Tongue (tissue), 2 donors: ENCODE data around the gene DDX39A. TPM values are rescaled to one million over a fixed set of nuclear protein-coding genes. Genes with fewer than 3 reads are reported as not detected.
A peak's percentile ranks its signal among the peaks of the same experiment; 100 is the strongest.
"Not testable (repeated sequence)": the region's sequence is repeated elsewhere in the genome, so short reads cannot be mapped to it uniquely, and the experiment has no call there.

Source experiments
- DNase-seq: peaks from one replicate; pipeline ENCODE4 v3.0.0-alpha.2; 2015
- total RNA-seq: library from RNA; depleted of rRNA; stranded (reverse); fragments of >200 nt; gene quantifications from one replicate; pipeline ENCODE4 v1.2.3, GENCODE V29; 2014

DDX39A gene
- total RNA-seq = 48.2 TPM

GRCh38 chr19:14419106-14419813 lies at the start of gene DDX39A:
Gene DDX39A (minus strand): TSS chr19:14419341. CDS start chr19:14413220, 6,121 bp downstream.
- peak; percentile 100 for DNase-seq

DNA sequence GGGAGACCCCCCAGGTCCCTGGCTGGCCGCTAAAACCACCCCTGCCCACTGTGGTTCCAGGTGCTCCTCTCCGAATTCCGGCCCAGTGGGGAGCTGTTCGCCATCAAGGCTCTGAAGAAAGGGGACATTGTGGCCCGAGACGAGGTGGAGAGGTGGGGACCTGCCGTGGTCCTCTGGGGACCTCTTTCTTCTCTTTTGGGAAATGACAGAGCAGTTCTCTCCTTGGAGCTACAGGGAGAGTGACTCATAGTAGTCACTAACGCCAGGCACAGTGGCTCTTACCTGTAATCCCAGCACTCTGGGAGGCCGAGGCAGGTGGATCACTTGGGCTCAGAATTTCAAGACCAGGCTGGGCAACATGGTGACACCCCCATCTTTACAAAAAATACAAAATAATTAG lies 48.7 kb upstream of the DDX39A start:
- DNase-seq = no peak

- no peak for DNase-seq
Measured at GRCh38 chr19:14467391-14467790, 48.2 kb upstream of the DDX39A start.

GRCh38 chr19:14463747-14464146 lies 44.6 kb upstream of the DDX39A start:
- no peak for DNase-seq

DNA sequence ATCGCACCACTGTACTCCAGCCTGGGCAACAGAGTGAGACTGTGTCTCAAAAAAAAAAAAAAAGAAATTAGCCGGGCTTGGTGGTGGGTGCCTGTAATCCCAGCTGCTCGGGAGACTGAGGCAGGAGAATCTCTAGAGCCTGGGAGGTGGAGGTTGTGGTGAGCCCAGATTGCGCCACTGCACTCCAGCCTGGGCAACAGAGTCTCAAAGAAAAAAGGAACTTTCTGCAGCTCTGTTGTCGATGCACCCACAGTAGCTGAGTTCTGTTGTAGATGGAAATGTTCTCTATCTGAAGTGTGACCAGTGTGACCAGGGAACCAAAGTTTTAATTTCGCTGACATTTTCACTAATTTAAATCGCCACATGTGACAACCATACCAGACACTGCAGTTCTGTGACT lies 43.3 kb upstream of the DDX39A start:
- DNase-seq = not testable (repeated sequence)

DNA sequence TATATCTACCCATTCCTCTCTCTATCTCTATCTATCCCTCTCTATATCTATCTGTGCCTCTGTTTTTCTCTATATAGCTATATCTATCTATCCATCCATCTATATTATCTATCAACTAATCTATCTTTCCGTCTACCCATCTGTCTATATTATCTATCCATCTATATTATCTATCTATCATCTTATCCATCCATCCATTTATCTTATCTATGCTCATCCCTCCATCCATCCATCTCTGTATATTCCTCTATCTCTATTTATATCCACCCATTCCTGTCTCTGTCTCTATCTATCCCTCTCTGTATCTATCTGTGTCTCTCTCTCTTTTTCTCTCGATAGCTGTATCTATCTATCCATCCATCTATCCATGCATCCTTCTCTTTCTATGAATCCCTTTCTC lies 41.8 kb upstream of the DDX39A start:
- no peak for DNase-seq

- DNase-seq = no peak
Measured at GRCh38 chr19:14459703-14460102, 40.6 kb upstream of the DDX39A start.

DNA sequence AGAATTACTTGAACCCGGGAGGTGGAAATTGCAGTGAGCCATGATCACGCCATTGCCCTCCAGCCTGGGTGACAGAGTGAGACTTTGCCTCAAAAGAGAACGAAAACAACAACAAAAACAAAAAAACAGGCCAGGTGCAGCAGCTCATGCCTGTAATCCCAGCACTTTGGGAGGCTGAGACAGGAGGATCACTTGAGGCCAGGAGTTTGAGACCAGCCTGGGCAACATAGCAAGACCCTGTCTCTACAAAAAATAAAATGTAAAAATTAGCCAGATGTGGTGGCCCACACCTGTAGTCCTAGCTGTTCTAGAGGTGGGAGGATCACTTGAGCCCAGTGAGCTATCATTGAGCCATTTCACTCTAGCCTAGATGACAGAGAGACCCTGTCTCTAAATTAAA lies 33.2 kb upstream of the DDX39A start:
- not testable (repeated sequence) for DNase-seq

- DNase-seq = no peak
Measured at GRCh38 chr19:14450876-14451275, 31.7 kb upstream of the DDX39A start.

GRCh38 chr19:14450168-14450874 lies 31.2 kb upstream of the DDX39A start:
- DNase-seq = no peak

DNA sequence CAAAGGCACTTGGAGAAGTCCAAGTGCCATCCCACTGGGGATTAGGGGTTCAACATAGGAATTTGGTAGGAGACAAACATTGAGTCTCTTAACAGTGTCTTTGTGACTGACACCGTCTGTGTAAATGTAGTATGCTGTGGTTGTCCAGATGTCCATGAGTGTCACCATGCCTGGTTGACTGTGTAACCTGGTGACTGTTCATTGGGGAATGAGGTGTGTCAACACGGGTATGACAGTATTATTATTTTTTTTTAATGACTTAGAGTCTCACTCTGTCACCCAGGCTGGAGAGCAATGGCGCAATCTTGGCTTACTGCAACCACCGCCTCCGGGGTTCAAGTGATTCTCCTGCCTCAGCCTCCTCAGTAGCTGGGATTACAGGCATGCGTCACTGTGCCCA lies 30.2 kb upstream of the DDX39A start:
- DNase-seq = no peak

DNA sequence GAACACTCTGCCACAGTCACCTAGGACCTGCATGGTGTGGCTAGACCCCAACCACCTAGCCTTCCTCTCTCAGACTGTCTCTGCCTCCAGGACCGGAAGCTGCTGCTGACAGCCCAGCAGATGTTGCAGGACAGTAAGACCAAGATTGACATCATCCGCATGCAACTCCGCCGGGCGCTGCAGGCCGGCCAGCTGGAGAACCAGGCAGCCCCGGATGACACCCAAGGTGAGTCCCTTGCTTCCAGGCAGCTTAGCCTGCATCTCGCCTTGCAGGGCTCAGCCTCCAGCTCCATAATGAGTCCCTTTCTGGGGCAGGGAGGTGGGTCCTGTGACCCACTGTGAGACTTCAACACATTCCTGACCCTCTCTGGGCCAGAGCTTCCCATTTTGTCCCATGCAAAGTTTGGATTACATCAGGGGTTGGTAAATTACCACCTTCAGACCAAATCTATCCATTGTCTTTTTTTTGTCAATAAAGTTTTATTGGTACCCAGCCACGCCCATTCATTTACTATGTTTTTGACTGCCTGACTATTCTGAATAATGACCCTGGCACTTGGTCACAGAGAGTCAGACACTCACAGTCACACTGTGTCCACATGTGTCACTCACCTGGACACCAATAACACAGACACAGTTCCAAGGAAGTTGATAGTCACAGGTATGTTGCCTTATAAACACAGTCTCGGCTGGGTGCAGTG lies 27.3 kb upstream of the DDX39A start:
- no peak for DNase-seq

GRCh38 chr19:14443632-14444216 lies 24.6 kb upstream of the DDX39A start:
- DNase-seq = no peak

DNA sequence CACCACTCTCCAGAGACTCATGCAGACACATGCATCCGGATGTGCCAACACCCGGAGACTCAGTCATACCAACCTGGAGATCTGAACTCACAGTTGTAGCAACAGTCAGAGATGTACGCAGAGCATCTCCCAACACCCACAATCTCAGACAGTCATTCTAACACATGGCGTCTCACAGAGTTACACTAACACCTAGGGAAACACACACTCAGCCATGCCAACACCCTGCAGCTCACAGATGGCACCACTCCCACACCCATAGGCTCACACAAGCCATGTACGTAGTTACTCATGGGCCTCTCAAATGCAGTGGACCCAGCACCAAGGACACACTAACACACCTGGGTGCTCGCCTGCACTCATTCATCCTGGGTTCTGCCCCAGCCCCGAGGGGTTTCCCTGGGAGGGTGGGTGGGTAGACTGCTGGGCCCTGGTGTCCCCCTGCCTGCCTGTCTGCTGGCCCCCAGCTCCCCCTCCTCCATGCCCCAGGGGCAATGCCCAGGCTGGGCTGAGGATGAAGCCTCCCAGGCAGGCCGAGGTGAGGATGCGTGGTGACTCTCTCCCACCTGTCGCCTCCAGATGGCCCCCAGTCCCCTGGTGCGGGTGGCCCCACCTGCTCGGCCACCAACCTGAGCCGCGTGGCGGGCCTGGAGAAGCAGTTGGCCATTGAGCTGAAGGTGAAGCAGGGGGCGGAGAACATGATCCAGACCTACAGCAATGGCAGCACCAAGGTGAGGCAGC lies 23.9 kb upstream of the DDX39A start:
- no peak for DNase-seq

DNA sequence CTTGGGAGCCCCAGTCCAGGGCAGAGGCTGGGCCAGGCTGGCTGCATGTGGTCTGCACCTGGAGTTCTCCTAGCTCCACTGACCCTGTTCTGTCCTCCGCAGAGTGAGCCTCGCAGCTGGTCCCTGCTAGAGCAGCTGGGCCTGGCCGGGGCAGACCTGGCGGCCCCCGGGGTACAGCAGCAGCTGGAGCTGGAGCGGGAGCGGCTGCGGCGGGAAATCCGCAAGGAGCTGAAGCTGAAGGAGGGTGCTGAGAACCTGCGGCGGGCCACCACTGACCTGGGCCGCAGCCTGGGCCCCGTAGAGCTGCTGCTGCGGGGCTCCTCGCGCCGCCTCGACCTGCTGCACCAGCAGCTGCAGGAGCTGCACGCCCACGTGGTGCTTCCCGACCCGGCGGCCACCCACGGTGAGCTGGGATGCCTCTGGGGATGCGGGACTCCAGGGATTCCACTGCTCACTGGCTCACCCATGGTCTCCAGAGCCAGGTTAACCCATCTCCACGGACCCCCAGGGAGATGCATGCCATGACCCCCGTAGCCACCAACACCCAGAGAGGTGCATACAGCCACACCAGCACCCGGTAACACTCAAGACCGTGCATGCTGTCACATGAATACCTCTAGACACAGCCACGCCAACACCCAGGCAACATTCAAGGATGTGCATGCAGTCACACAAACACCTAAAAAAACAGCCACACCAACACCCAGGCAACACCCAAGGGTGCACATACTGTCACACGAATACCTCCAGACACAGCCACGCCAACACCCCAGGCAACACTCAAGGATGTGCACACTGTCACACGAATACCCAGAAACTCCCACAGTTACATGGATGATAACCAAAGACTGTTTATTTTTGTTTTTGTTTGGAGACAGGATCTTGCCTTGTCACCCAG lies 22.1 kb upstream of the DDX39A start:
- DNase-seq = peak; percentile 57

DNA sequence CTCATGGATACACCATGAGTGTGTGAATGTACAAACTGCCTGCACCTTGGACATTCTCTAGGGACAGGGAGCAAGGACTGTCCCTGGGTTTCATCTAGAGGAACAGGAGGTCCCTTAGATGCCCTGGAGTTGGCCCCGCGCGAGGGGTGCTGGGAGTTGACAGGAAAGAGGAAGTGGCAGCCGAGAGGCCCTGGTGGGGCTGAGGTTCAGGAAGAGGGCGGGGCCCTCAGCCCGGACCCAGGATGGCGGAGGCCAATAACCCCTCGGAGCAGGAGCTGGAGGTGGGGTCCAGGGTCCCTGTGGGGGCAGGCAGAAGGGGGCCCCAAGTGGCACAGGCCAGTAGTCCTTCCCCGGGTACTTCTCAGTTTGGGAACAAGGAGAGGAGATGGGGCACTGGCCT lies 20.9 kb upstream of the DDX39A start:
- DNase-seq = peak; percentile 31

DNA sequence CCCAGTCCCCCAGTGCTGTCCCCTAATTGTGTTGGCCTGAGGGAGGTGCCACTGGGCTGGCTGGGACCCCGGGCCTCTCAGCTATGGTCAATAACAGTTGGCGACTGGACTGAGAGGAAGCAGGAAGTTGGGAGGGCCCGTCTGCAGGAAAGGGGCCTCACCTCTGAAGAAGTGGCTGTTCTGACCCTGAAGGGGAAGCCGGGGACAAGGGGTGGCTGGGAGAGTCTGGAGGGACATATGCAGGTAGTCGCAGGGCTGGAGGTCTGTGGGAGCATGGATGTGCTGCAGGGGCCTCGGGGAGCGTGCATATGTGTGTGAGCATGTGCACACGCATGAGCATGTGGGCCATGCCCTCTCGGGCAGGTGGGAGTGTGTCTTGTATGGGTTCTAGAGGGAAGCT lies 19.9 kb upstream of the DDX39A start:
- no peak for DNase-seq

GRCh38 chr19:14437578-14438140 lies 18.5 kb upstream of the DDX39A start:
- no peak for DNase-seq

GRCh38 chr19:14435320-14436050 lies 16.3 kb upstream of the DDX39A start:
- DNase-seq = no peak
